Neural crest cell (in vitro differentiated cells): ENCODE results near the gene KREMEN2. TPM values are rescaled to one million over a fixed set of nuclear protein-coding genes. Genes with fewer than 3 reads are reported as not detected.

ENCODE experiments used
- DNase-seq: peaks from one replicate; pipeline ENCODE4 v3.0.0; 2021; ENCODE audit warnings: low read depth, mixed read lengths, low spot score
- H3K27ac Mint-ChIP-seq: one replicate; pipeline ENCODE4 v1.8.0; 2021; ENCODE audit warnings: mild to moderate bottlenecking, mixed read lengths; ENCODE audit not compliant: unreplicated experiment
- H3K27me3 Mint-ChIP-seq: 2 replicates; pipeline ENCODE4 v1.8.0; 2021; ENCODE audit warnings: low read depth, mild to moderate bottlenecking, mixed read lengths
- H3K36me3 Mint-ChIP-seq: 2 replicates; pipeline ENCODE4 v1.8.0; 2021; ENCODE audit warnings: low read depth, mild to moderate bottlenecking, mixed read lengths
- H3K4me1 Mint-ChIP-seq: 2 replicates; pipeline ENCODE4 v1.8.0; 2021; ENCODE audit warnings: mixed read lengths
- H3K4me3 Mint-ChIP-seq: one replicate; pipeline ENCODE4 v1.8.0; 2021; ENCODE audit warnings: mild to moderate bottlenecking, mixed read lengths
- H3K9me3 Mint-ChIP-seq: 2 replicates; pipeline ENCODE4 v1.8.0; 2021; ENCODE audit warnings: mixed read lengths
- CTCF ChIP-seq: fragments of 200-600 bp; sonication (generic); conservative IDR thresholded peaks from 2 replicates; pipeline ENCODE4 v1.5.0; 2021; ENCODE audit warnings: antibody characterized with exemption, mild to moderate bottlenecking
- total RNA-seq: library from RNA; stranded (reverse); gene quantifications from 2 replicates; pipeline ENCODE4 v1.2.1, GENCODE V29; 2021

KREMEN2 gene
- total RNA-seq, 1 donor from 2014 or later: 1.0 TPM

GRCh38 chr16:2983706-2984136, 19.6 kb downstream of the KREMEN2 start:
- TF ChIP-seq CTCF: peak; percentile 92
- H3K4me3 Mint-ChIP-seq: peak overlapping the region; percentile 72
- H3K9me3 Mint-ChIP-seq: no peaks in the 10 kb centered on the region
- DNase-seq: peak; percentile 80
- H3K27ac Mint-ChIP-seq: peak overlapping the region; percentile 71
- H3K27me3 Mint-ChIP-seq: peaks cover 15% of the 10 kb centered on the region
- no peaks in the 10 kb centered on the region for H3K36me3 Mint-ChIP-seq
- peaks cover 13% of the 10 kb centered on the region for H3K4me1 Mint-ChIP-seq

GRCh38 chr16:2985462-2985861, 21.4 kb downstream of the KREMEN2 start:
- no peak overlapping the region for H3K27ac Mint-ChIP-seq
- no peak for DNase-seq
- no peak for TF ChIP-seq CTCF
- H3K9me3 Mint-ChIP-seq: no peaks in the 10 kb centered on the region
- peaks cover 13% of the 10 kb centered on the region for H3K4me1 Mint-ChIP-seq
- no peaks in the 10 kb centered on the region for H3K36me3 Mint-ChIP-seq
- no peak overlapping the region for H3K4me3 Mint-ChIP-seq
- H3K27me3 Mint-ChIP-seq: peaks cover 15% of the 10 kb centered on the region

- TF ChIP-seq CTCF: no peak
- DNase-seq: no peak
- no peaks in the 10 kb centered on the region for H3K36me3 Mint-ChIP-seq
- no peak overlapping the region for H3K27ac Mint-ChIP-seq
- no peak overlapping the region for H3K4me3 Mint-ChIP-seq
- peaks cover 10% of the 10 kb centered on the region for H3K4me1 Mint-ChIP-seq
- peaks cover 15% of the 10 kb centered on the region for H3K27me3 Mint-ChIP-seq
- no peaks in the 10 kb centered on the region for H3K9me3 Mint-ChIP-seq
Measured at GRCh38 chr16:2985893-2986355, 21.8 kb downstream of the KREMEN2 start.

GRCh38 chr16:2986623-2987188, 22.6 kb downstream of the KREMEN2 start:
- Mint-ChIP-seq H3K27ac (no peak overlapping the region), H3K27me3 (peaks cover 9% of the 10 kb centered on the region), H3K4me3 (no peak overlapping the region), H3K36me3 (no peaks in the 10 kb centered on the region), H3K4me1 (peaks cover 2% of the 10 kb centered on the region), H3K9me3 (no peaks in the 10 kb centered on the region)
- no peak for TF ChIP-seq CTCF
- DNase-seq: no peak

- no peak for DNase-seq
- no peaks in the 10 kb centered on the region for H3K4me1 Mint-ChIP-seq
- peaks cover 7% of the 10 kb centered on the region for H3K27me3 Mint-ChIP-seq
- TF ChIP-seq CTCF: no peak
- H3K4me3 Mint-ChIP-seq: no peak overlapping the region
- no peaks in the 10 kb centered on the region for H3K36me3 Mint-ChIP-seq
- H3K9me3 Mint-ChIP-seq: no peaks in the 10 kb centered on the region
- H3K27ac Mint-ChIP-seq: no peak overlapping the region
Measured at GRCh38 chr16:2987286-2987685, 23.2 kb downstream of the KREMEN2 start.
